ENCODE measurements around the gene DNAJC10.

Gene DNAJC10

GRCh38 chr2:182836451-182836850, 120.4 kb downstream of the DNAJC10 start:
- DNase-seq (ENCODE audit: low spot score) = no peak

Data from D341Med (cell line).